Left kidney (tissue), 8 donors: ENCODE results near the gene MDGA2. TPM values are rescaled to one million over a fixed set of nuclear protein-coding genes. Genes with fewer than 3 reads are reported as not detected.

ENCODE experiments used
- DNase-seq: peaks from one replicate; pipeline ENCODE4 v3.0.0-alpha.2; 2013
- long read RNA-seq, 8 donors: transcript quantifications; one replicate each; lab custom pipeline, GENCODE V29; 2026
- polyA plus RNA-seq: library from polyadenylated mRNA; unstranded; fragments of 120-200 nt; gene quantifications from one replicate; pipeline ENCODE4 v1.2.1, GENCODE V29; 2013; ENCODE audit not compliant: insufficient read length

The MDGA2 gene
- 2.1 TPM for polyA plus RNA-seq
- long read RNA-seq, donor 1 = 0 reads
- long read RNA-seq, donor 2 = 0 reads
- long read RNA-seq, donor 3 = 0 reads
- long read RNA-seq, donor 4 = 0 reads
- long read RNA-seq, donor 5 = 0 reads
- long read RNA-seq, donor 6 = 0 reads
- long read RNA-seq, donor 7 = 0 reads
- long read RNA-seq, donor 8 = 0 reads

DNA sequence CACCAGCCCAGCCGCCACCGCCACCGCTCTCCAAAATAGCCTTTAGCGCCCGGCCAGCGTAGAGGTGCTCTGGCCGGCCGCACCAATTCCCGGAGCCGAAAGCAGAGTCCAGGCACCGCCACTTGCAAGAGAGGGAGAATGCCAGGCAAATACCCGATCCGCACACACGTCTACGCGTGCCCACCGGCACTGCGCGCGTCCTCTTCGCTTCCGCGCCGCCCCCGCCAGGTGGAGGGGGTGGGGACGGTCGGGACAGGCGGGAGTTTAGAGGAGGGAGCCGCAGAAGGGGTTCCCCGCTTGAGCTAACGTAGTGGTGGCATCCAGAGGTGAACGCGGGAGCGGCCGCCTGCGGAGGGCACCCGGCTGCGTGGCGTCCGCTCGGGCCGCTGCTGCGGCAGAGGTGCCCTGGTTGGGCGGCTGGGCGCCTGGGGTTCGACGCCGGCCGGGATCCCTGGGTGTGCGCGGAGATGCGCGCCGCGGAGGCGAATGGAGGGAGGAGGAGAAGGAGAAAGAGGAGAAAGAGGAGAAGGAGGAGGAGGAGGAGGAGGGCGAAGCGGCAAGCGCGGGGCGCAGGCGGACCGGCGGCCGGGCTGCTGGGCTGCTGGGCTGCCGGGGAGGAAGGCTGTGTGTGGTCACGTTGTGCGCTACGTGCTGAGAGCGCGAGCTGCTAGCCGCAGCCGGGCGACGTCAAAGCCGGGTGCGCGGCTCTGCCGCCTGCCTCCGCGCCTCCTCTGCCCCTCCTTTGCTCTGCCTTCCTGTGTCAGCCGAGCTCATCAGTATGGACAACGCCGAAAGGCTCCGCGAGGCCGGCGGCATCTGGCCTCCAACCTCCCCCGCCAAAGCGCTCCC, at the start of gene MDGA2:
Gene MDGA2 (minus strand): TSS at position 140 of the 849 bp plus-strand sequence.
- peak; percentile 30 for DNase-seq

- DNase-seq = no peak
Measured at GRCh38 chr14:47722929-47723693, 47.7 kb upstream of the MDGA2 start.

DNA sequence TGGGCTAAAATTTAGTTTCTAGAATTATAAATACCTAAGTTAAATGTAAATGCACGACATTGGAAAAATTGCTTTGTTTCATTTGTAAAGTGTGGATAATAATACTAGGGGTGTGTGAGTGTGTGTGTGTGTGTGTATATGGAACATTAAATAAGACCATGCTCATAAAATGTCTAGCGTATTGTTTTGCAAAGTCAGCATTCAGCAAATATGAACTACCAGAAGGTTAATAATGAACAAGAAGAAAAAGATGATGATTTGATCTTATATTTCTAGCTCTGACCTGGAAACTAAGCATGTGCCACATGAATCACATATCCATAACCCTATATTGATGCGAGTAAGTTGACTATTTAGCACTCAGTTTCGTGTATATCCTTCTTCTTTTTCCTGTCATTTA, 44.9 kb upstream of the MDGA2 start:
- DNase-seq = no peak

- DNase-seq = no peak
Measured at GRCh38 chr14:47715330-47715729, 39.9 kb upstream of the MDGA2 start.

DNA sequence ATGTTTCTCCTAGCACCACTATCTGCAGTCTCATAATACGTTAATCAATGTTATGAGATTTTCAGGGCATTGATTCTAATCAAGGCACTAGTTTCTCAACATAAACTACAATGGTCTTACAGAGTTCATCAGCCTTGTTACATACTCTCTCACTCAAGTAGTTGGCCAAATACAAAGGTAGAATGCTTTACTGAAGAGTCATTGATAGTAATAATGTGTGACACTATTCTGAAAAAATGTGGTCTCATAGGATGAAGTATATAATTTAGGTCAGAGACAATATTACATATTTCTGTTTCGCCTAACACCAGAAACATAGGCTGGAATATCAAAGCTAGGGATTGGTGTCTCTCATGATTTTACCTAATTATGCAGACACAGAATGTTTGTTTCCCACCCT, 35.2 kb upstream of the MDGA2 start:
- DNase-seq = no peak

GRCh38 chr14:47705683-47706082, 30.3 kb upstream of the MDGA2 start:
- DNase-seq = no peak

- no peak for DNase-seq
Measured at GRCh38 chr14:47691829-47692228, 16.4 kb upstream of the MDGA2 start.

GRCh38 chr14:47678993-47679392, 3.6 kb upstream of the MDGA2 start:
- DNase-seq = no peak

GRCh38 chr14:47678157-47678556, 2.8 kb upstream of the MDGA2 start:
- DNase-seq = no peak

DNA sequence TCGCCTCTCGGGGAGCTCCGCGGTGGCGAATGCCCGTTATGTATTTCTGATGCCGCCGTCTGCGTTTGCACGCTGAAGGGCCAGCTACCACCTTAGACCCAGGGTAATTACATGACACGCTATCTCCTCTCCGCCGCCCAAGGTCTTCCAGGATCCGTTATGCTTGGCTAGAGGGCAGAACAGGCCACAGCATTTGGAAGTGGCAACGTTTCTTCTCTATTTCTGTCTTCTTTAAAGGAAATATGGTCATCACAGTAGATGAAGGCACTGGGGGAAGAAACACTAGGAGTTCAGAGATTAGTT, 861 bp upstream of the MDGA2 start:
- DNase-seq = no peak

- peak; percentile 29 for DNase-seq
Measured at GRCh38 chr14:47674543-47675465, 601 bp downstream of the MDGA2 start.

- DNase-seq = peak; percentile 21
Measured at GRCh38 chr14:47674148-47674542, 1.3 kb downstream of the MDGA2 start.

DNA sequence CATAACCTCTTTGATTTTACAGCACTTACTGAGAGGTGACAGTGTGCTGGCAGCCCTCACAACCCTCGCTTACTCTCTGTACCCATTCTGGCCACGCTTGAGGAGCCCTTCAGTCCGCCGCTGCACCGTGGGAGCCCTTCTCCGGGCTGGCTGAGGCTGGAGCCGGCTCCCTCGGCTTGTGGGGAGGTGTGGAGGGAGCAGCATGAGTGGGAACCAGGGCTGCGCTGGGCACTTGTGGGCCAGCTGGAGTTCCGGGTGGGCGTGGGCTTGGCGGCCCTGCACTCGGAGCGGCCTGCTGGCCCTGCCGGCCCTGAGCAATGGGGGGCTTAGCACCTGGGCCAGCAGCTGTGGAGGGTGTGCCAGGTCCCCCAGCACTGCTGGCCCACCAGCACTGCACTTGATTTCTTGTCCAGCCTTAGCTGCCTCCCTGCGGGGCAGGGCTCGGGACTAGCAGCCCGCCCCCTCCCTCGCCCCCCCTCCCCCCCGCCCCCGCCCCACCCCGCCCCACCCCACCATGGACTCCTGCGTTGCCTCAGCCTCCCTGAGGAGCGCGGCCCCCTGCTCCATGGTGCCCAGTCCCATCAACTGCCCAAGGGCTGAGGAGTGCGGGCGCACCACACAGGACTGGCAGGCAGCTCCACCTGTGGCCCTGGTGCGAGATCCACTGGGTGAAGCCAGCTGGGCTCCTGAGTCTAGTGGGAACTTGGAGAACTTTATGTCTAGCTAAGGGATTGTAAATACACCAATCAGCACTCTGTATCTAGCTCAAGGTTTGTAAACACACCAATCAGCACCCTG, 9.9 kb downstream of the MDGA2 start:
- no peak for DNase-seq

- DNase-seq = no peak
Measured at GRCh38 chr14:47662466-47662865, 12.9 kb downstream of the MDGA2 start.

GRCh38 chr14:47660158-47660557, 15.2 kb downstream of the MDGA2 start:
- no peak for DNase-seq

DNA sequence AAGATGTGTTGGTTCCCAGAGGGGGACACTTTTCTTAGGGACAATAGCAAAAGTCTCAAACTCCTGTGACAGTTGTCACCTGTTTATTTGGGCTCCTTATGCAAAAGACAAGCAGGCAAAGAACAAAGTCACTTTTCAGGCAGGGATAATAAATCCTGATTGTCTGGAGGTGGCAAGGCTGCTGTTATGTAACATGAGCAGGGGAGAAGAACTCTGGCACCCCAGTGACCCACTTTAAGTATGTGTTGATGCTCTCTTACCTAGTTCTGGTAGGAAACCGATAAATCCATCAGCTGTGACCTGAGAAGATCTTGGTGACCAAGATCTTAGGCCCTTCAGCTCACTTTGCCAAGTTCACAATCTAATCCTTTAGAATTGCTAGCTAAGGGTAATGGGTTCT, 17.4 kb downstream of the MDGA2 start:
- DNase-seq = no peak

DNA sequence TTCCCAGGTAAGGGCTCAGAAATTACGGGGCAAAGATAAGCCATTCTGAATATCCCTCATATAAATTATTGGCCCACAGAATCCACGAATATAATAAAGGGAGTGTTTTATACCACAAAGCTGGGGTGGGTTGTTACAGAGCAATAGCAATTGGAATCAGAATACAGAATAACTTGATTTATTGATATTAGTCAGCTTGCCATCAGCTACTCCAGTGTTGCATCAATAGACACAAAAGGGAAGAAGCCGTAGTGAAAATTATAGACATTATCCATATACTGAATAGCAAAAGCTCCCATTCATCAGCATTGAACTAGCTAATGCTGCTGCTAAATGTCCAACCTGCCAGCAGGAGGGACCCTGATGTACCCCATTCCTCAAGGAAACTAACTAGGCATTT, 18.3 kb downstream of the MDGA2 start:
- no peak for DNase-seq

- no peak for DNase-seq
Measured at GRCh38 chr14:47651337-47651736, 24.1 kb downstream of the MDGA2 start.

DNA sequence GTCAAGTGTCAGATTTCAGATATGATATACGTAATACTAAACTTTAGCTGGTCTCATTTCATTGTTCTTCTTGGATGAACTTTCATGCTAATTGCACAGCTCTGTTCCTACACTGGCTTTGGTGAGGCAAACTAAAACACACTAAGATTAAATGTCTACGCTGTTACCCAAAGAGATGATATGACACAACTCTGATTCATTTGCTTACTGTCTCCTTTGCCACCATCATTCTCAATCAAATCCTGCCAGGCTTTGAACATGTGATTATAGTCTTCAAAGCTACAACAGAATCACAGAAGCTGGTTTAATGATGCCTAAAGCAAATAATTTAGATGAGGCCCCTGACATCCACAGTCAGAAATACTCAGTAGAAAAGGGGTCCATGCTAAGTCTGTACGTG, 37.7 kb downstream of the MDGA2 start:
- DNase-seq = no peak

DNA sequence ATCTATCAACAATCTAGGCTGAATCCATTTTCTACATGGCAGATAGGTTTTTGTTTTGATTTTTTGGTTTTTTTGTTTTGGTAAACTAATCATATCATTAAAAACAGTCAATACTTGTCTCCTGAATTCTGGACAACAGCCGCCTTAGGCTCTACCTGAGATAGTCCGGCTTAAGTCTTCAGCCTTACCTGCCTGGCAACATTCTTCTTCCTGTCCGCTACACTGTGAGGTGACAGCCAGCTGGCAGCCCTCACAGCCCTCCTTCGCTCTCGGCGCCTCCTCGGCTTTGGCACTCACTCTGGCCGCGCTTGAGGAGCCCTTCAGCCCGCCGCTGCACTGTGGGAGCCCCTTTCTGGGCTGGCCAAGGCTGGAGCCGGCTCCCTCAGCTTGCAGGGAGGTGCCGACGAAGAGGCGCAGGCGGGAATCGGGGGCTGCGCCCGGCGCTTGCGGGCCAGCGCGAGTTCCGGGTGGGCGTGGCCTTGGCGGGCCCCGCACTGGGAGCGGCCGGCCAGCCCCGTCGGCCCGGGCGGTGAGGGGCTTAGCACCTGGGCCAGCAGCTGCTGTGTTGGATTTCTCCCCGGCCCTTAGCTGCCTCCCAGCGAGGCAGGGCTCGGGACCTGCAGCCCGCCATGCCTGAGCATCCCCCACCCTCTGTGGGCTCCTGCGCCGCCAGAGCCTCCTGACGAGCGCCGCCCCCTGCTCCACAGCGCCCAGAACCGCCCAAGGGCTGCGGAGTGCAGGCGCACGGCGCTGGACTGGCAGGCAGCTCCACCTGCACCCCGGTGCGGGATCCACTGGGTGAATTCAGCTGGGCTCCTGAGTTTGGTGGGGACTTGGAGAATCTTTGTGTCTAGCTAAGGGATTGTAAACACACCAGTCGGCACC, 49.0 kb downstream of the MDGA2 start:
- no peak for DNase-seq
